ENCODE data around the gene FAM222A. TPM values are rescaled to one million over a fixed set of nuclear protein-coding genes. Genes with fewer than 3 reads are reported as not detected.

FAM222A gene
- total RNA-seq, 1 donor from 2014 or later = 0.73 TPM

GRCh38 chr12:109766251-109766778 lies 52.7 kb downstream of the FAM222A start:
- TF ChIP-seq CTCF (IDR thresholded peaks at IDR 0.05) = no peak
- POLR2A ChIA-PET = no interaction called here
- peaks cover 4% of the 10 kb centered on the region for H3K9me3 Mint-ChIP-seq
- H3K4me1 Mint-ChIP-seq = no peaks in the 10 kb centered on the region
- H3K27ac Mint-ChIP-seq = no peak overlapping the region
- ATAC-seq (ENCODE audit: low read depth) (no peak), DNase-seq (peak; percentile 1)
- H3K4me3 Mint-ChIP-seq = no peak overlapping the region
- no peaks in the 10 kb centered on the region for H3K36me3 Mint-ChIP-seq (ENCODE audit: low read depth)
- CTCF ChIA-PET = interaction anchor here (2.1 kb wide), 1 partner anchor 9 kb away, joined by 8 read pairs; no protein-coding TSS in a partner anchor
- no peaks in the 10 kb centered on the region for H3K27me3 Mint-ChIP-seq
- intact Hi-C loops (cut with micrococcal nuclease) = no loop called here

- peaks cover 4% of the 10 kb centered on the region for H3K9me3 Mint-ChIP-seq
Observed at GRCh38 chr12:109767456-109767855, 53.8 kb downstream of the FAM222A start.

GRCh38 chr12:109767991-109768900 lies 54.6 kb downstream of the FAM222A start:
- CTCF ChIA-PET = no interaction called here
- Mint-ChIP-seq H3K36me3 (ENCODE audit: low read depth) (no peaks in the 10 kb centered on the region), H3K4me3 (no peak overlapping the region), H3K27ac (no peak overlapping the region), H3K9me3 (peaks cover 3% of the 10 kb centered on the region), H3K27me3 (no peaks in the 10 kb centered on the region), H3K4me1 (peaks cover 3% of the 10 kb centered on the region)
- TF ChIP-seq CTCF (IDR thresholded peaks at IDR 0.05) = no peak
- ATAC-seq (ENCODE audit: low read depth) = no peak
- intact Hi-C loops (cut with micrococcal nuclease) = no loop called here
- DNase-seq = peak; percentile 12
- POLR2A ChIA-PET = no interaction called here

More at GRCh38 chr12:109767456-109767855, 53.8 kb downstream of the FAM222A start:
- DNase-seq = no peak
- intact Hi-C loops (cut with micrococcal nuclease) = no loop called here
- Mint-ChIP-seq H3K27me3 (no peaks in the 10 kb centered on the region), H3K36me3 (ENCODE audit: low read depth) (no peaks in the 10 kb centered on the region), H3K4me3 (no peak overlapping the region), H3K4me1 (no peaks in the 10 kb centered on the region), H3K27ac (no peak overlapping the region)
- ChIA-PET POLR2A (no interaction called here), CTCF (interaction anchor here (2.1 kb wide), 1 partner anchor 8 kb away, joined by 8 read pairs; no protein-coding TSS in a partner anchor)
- no peak for TF ChIP-seq CTCF (IDR thresholded peaks at IDR 0.05)
- no peak for ATAC-seq (ENCODE audit: low read depth)

- no peak for TF ChIP-seq CTCF (IDR thresholded peaks at IDR 0.05)
- ChIA-PET CTCF (no interaction called here), POLR2A (no interaction called here)
- H3K36me3 Mint-ChIP-seq (ENCODE audit: low read depth) = no peaks in the 10 kb centered on the region
- DNase-seq = peak; percentile 13
- no peak overlapping the region for H3K27ac Mint-ChIP-seq
- intact Hi-C loops (cut with micrococcal nuclease) = no loop called here
- no peaks in the 10 kb centered on the region for H3K9me3 Mint-ChIP-seq
- H3K4me3 Mint-ChIP-seq = no peak overlapping the region
- H3K27me3 Mint-ChIP-seq = no peaks in the 10 kb centered on the region
- peaks cover 8% of the 10 kb centered on the region for H3K4me1 Mint-ChIP-seq
- ATAC-seq (ENCODE audit: low read depth) = no peak
Observed at GRCh38 chr12:109768901-109769670, 55.5 kb downstream of the FAM222A start.

Measured in activated B cell treated with CpG ODN at 0.5 μM for 24 hours (primary cell).